ENCODE results near the gene ATP13A5.

Gene ATP13A5

GRCh38 chr3:193343726-193344222 is 34.8 kb downstream of the ATP13A5 start:
- Histone ChIP-seq H3K36me3 (ENCODE audit: control insufficient read depth, insufficient read depth, low read length) (no peaks in the 10 kb centered on the region), H3K27me3 (ENCODE audit: control insufficient read depth, insufficient read depth, low read length) (no peaks in the 10 kb centered on the region), H3K9me3 (ENCODE audit: control insufficient read depth, low read length) (no peaks in the 10 kb centered on the region), H3K4me3 (ENCODE audit: low read length) (no peak overlapping the region), H3K9ac (ENCODE audit: low read length) (no peak overlapping the region), H3K4me1 (ENCODE audit: control insufficient read depth, insufficient read depth, low read length) (no peaks in the 10 kb centered on the region)

GRCh38 chr3:193342551-193342950 is 36.0 kb downstream of the ATP13A5 start:
- no peak overlapping the region for H3K9ac ChIP-seq (ENCODE audit: low read length)
- no peak overlapping the region for H3K4me3 ChIP-seq (ENCODE audit: low read length)
- no peaks in the 10 kb centered on the region for H3K9me3 ChIP-seq (ENCODE audit: control insufficient read depth, low read length)
- H3K27me3 ChIP-seq (ENCODE audit: control insufficient read depth, insufficient read depth, low read length) = no peaks in the 10 kb centered on the region
- no peaks in the 10 kb centered on the region for H3K36me3 ChIP-seq (ENCODE audit: control insufficient read depth, insufficient read depth, low read length)
- no peaks in the 10 kb centered on the region for H3K4me1 ChIP-seq (ENCODE audit: control insufficient read depth, insufficient read depth, low read length)

GRCh38 chr3:193335031-193335430 is 43.5 kb downstream of the ATP13A5 start:
- Histone ChIP-seq H3K9ac (ENCODE audit: low read length) (no peak overlapping the region), H3K36me3 (ENCODE audit: control insufficient read depth, insufficient read depth, low read length) (no peaks in the 10 kb centered on the region), H3K9me3 (ENCODE audit: control insufficient read depth, low read length) (no peaks in the 10 kb centered on the region), H3K27me3 (ENCODE audit: control insufficient read depth, insufficient read depth, low read length) (no peaks in the 10 kb centered on the region), H3K4me1 (ENCODE audit: control insufficient read depth, insufficient read depth, low read length) (no peaks in the 10 kb centered on the region), H3K4me3 (ENCODE audit: low read length) (no peak overlapping the region)

GRCh38 chr3:193333229-193333628 is 45.3 kb downstream of the ATP13A5 start:
- no peak overlapping the region for H3K4me3 ChIP-seq (ENCODE audit: low read length)
- no peaks in the 10 kb centered on the region for H3K4me1 ChIP-seq (ENCODE audit: control insufficient read depth, insufficient read depth, low read length)
- H3K36me3 ChIP-seq (ENCODE audit: control insufficient read depth, insufficient read depth, low read length) = no peaks in the 10 kb centered on the region
- no peak overlapping the region for H3K9ac ChIP-seq (ENCODE audit: low read length)
- H3K27me3 ChIP-seq (ENCODE audit: control insufficient read depth, insufficient read depth, low read length) = no peaks in the 10 kb centered on the region
- H3K9me3 ChIP-seq (ENCODE audit: control insufficient read depth, low read length) = no peaks in the 10 kb centered on the region

- Histone ChIP-seq H3K4me3 (ENCODE audit: low read length) (no peak overlapping the region), H3K9me3 (ENCODE audit: control insufficient read depth, low read length) (no peaks in the 10 kb centered on the region), H3K9ac (ENCODE audit: low read length) (no peak overlapping the region), H3K4me1 (ENCODE audit: control insufficient read depth, insufficient read depth, low read length) (no peaks in the 10 kb centered on the region), H3K27me3 (ENCODE audit: control insufficient read depth, insufficient read depth, low read length) (no peaks in the 10 kb centered on the region), H3K36me3 (ENCODE audit: control insufficient read depth, insufficient read depth, low read length) (no peaks in the 10 kb centered on the region)
Observed at GRCh38 chr3:193330555-193331204, 47.9 kb downstream of the ATP13A5 start.

- Histone ChIP-seq H3K4me3 (ENCODE audit: low read length) (no peak overlapping the region), H3K27me3 (ENCODE audit: control insufficient read depth, insufficient read depth, low read length) (no peaks in the 10 kb centered on the region), H3K36me3 (ENCODE audit: control insufficient read depth, insufficient read depth, low read length) (no peaks in the 10 kb centered on the region), H3K9ac (ENCODE audit: low read length) (no peak overlapping the region), H3K9me3 (ENCODE audit: control insufficient read depth, low read length) (no peaks in the 10 kb centered on the region), H3K4me1 (ENCODE audit: control insufficient read depth, insufficient read depth, low read length) (no peaks in the 10 kb centered on the region)
Observed at GRCh38 chr3:193317682-193318300, 60.8 kb downstream of the ATP13A5 start.

- H3K27me3 ChIP-seq (ENCODE audit: control insufficient read depth, insufficient read depth, low read length) = no peaks in the 10 kb centered on the region
- H3K4me3 ChIP-seq (ENCODE audit: low read length) = no peak overlapping the region
- no peak overlapping the region for H3K9ac ChIP-seq (ENCODE audit: low read length)
- H3K9me3 ChIP-seq (ENCODE audit: control insufficient read depth, low read length) = no peaks in the 10 kb centered on the region
- H3K4me1 ChIP-seq (ENCODE audit: control insufficient read depth, insufficient read depth, low read length) = no peaks in the 10 kb centered on the region
- no peaks in the 10 kb centered on the region for H3K36me3 ChIP-seq (ENCODE audit: control insufficient read depth, insufficient read depth, low read length)
Observed at GRCh38 chr3:193314161-193314560, 64.4 kb downstream of the ATP13A5 start.

- Histone ChIP-seq H3K9me3 (ENCODE audit: control insufficient read depth, low read length) (no peaks in the 10 kb centered on the region), H3K36me3 (ENCODE audit: control insufficient read depth, insufficient read depth, low read length) (no peaks in the 10 kb centered on the region), H3K4me3 (ENCODE audit: low read length) (no peak overlapping the region), H3K27me3 (ENCODE audit: control insufficient read depth, insufficient read depth, low read length) (no peaks in the 10 kb centered on the region), H3K9ac (ENCODE audit: low read length) (no peak overlapping the region), H3K4me1 (ENCODE audit: control insufficient read depth, insufficient read depth, low read length) (no peaks in the 10 kb centered on the region)
Observed at GRCh38 chr3:193313061-193313958, 65.2 kb downstream of the ATP13A5 start.

- Histone ChIP-seq H3K27me3 (ENCODE audit: control insufficient read depth, insufficient read depth, low read length) (no peaks in the 10 kb centered on the region), H3K9me3 (ENCODE audit: control insufficient read depth, low read length) (no peaks in the 10 kb centered on the region), H3K4me3 (ENCODE audit: low read length) (no peak overlapping the region), H3K9ac (ENCODE audit: low read length) (no peak overlapping the region), H3K4me1 (ENCODE audit: control insufficient read depth, insufficient read depth, low read length) (no peaks in the 10 kb centered on the region), H3K36me3 (ENCODE audit: control insufficient read depth, insufficient read depth, low read length) (no peaks in the 10 kb centered on the region)
Observed at GRCh38 chr3:193310914-193311723, 67.4 kb downstream of the ATP13A5 start.

GRCh38 chr3:193305356-193305755 is 73.2 kb downstream of the ATP13A5 start:
- H3K4me3 ChIP-seq (ENCODE audit: low read length) = no peak overlapping the region
- no peaks in the 10 kb centered on the region for H3K27me3 ChIP-seq (ENCODE audit: control insufficient read depth, insufficient read depth, low read length)
- H3K36me3 ChIP-seq (ENCODE audit: control insufficient read depth, insufficient read depth, low read length) = no peaks in the 10 kb centered on the region
- H3K9ac ChIP-seq (ENCODE audit: low read length) = no peak overlapping the region
- H3K9me3 ChIP-seq (ENCODE audit: control insufficient read depth, low read length) = no peaks in the 10 kb centered on the region
- H3K4me1 ChIP-seq (ENCODE audit: control insufficient read depth, insufficient read depth, low read length) = no peaks in the 10 kb centered on the region

GRCh38 chr3:193301433-193301832 is 77.1 kb downstream of the ATP13A5 start:
- no peaks in the 10 kb centered on the region for H3K9me3 ChIP-seq (ENCODE audit: control insufficient read depth, low read length)
- no peaks in the 10 kb centered on the region for H3K4me1 ChIP-seq (ENCODE audit: control insufficient read depth, insufficient read depth, low read length)
- no peaks in the 10 kb centered on the region for H3K36me3 ChIP-seq (ENCODE audit: control insufficient read depth, insufficient read depth, low read length)
- H3K4me3 ChIP-seq (ENCODE audit: low read length) = no peak overlapping the region
- no peaks in the 10 kb centered on the region for H3K27me3 ChIP-seq (ENCODE audit: control insufficient read depth, insufficient read depth, low read length)
- H3K9ac ChIP-seq (ENCODE audit: low read length) = no peak overlapping the region
